IgD-negative memory B cell (primary cell): ENCODE measurements around the gene KRT36. TPM values are rescaled to one million over a fixed set of nuclear protein-coding genes. Genes with fewer than 3 reads are reported as not detected.

Source experiments
- H3K27ac Mint-ChIP-seq, 3 donors: one replicate each; pipeline ENCODE4 v1.8.0; 2020 to 2022; ENCODE audit warnings: mild to moderate bottlenecking in 3 of 3, mixed read lengths in 3 of 3, moderate library complexity in 1 of 3
- H3K27me3 Mint-ChIP-seq: one replicate; pipeline ENCODE4 v1.8.0; 2021; ENCODE audit warnings: mixed read lengths
- H3K36me3 Mint-ChIP-seq: one replicate; pipeline ENCODE4 v1.8.0; 2020; ENCODE audit warnings: mild to moderate bottlenecking, mixed read lengths
- H3K4me1 Mint-ChIP-seq, 3 donors: one replicate each; pipeline ENCODE4 v1.8.0; 2020 to 2022; ENCODE audit warnings: mixed read lengths in 3 of 3, mild to moderate bottlenecking in 1 of 3
- H3K4me3 Mint-ChIP-seq, 4 donors: one replicate each; pipeline ENCODE4 v1.8.0; 2020 to 2022; ENCODE audit warnings: mild to moderate bottlenecking in 4 of 4, mixed read lengths in 4 of 4, moderate library complexity in 3 of 4
- H3K9me3 Mint-ChIP-seq, 3 donors: one replicate each; pipeline ENCODE4 v1.8.0; 2020 to 2021; ENCODE audit warnings: mixed read lengths in 3 of 3, mild to moderate bottlenecking in 1 of 3
- polyA plus RNA-seq: library from polyadenylated mRNA; unstranded; fragments of 300-500 nt; fragmentation: Illumina TruSeq; gene quantifications from one replicate; pipeline ENCODE4 v1.2.3, GENCODE V29; 2021

KRT36 gene
- polyA plus RNA-seq, 1 donor from 2014 or later = not detected

DNA sequence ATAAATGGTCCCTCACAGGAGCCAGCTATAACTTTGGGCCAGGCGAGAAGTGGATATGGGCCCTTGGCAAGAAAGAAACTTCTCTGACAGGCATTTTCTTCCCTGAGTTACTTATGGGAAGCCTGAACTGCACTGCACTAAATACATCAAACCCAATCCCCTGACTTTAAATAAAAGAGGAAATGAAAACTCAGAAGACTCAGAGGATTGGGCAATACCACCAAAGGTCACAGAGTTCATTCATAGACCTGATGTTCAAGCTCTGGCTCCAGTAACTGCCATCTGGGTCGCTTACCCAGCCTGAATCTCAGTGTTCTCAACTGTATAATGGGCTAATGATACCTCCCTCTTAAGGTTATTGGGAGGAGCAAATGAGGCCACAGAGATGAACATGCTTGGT lies 9.6 kb downstream of the KRT36 start:
- Mint-ChIP-seq H3K4me3 (no peak overlapping the region), H3K27ac (no peak overlapping the region), H3K4me1 (peaks cover 0 to 3% (median 0%) of the 10 kb centered on the region in 3 donors), H3K36me3 (no peaks in the 10 kb centered on the region), H3K27me3 (peaks cover 4% of the 10 kb centered on the region), H3K9me3 (no peaks in the 10 kb centered on the region)

- H3K27ac Mint-ChIP-seq = no peak overlapping the region
- H3K27me3 Mint-ChIP-seq = peaks cover 2% of the 10 kb centered on the region
- H3K4me1 Mint-ChIP-seq = peaks cover 0 to 3% (median 0%) of the 10 kb centered on the region in 3 donors
- H3K4me3 Mint-ChIP-seq = peak overlapping the region in 1 of 4 donors; percentile 38
- no peaks in the 10 kb centered on the region for H3K9me3 Mint-ChIP-seq
- no peaks in the 10 kb centered on the region for H3K36me3 Mint-ChIP-seq
These were observed 11.5 kb downstream of the KRT36 start for GRCh38 chr17:41478237-41478636.

DNA sequence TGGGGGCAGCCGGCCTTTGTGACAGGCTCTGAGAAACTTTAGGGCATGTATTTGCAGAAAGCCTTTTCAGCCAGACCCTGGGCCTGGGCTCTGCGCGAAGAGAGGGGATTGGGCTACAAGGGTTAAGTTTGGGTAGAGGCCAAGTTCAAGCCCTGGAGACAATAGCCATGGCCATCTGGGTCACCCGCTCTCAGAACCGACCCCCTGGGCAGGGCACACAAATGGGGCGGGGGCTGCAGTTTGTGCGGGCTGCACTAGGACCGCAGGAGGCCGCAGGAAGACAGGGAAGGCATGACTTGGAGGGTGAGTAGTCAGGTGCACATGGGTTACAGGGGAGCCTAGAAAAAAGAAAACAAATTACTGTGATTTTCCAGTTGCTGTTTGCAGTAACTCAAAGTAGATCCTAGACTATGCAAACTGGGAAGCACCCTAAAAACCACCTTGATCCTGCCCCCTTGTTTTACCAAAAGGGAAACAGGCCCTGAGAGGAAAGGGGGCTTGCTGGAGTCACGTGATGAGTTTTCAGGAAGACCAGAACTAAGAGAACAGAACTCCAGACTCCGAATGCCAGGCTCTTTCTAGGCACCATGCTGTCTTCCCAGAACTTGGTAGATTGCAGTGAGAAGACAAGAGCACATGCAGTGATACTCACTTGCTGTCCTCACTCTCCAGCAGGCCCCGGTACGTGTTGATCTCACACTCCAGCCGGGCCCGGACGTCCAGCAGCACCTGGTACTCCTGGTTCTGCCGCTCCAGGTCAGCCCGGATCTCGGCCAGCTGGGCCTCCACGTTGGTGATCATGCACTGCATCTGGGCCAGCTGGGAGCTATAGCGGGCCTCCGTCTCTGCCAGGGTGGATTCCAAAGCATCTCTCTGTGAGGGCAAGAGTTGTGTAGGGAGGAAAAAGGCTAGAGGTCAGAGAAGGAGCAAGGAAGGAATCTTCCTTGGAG lies 12.6 kb downstream of the KRT36 start:
- Mint-ChIP-seq H3K9me3 (peaks cover 0 to 2% (median under 1%) of the 10 kb centered on the region in 3 donors), H3K27me3 (peaks cover 2% of the 10 kb centered on the region), H3K4me1 (peaks cover 0 to 3% (median 0%) of the 10 kb centered on the region in 3 donors), H3K36me3 (no peaks in the 10 kb centered on the region), H3K27ac (no peak overlapping the region), H3K4me3 (no peak overlapping the region)

DNA sequence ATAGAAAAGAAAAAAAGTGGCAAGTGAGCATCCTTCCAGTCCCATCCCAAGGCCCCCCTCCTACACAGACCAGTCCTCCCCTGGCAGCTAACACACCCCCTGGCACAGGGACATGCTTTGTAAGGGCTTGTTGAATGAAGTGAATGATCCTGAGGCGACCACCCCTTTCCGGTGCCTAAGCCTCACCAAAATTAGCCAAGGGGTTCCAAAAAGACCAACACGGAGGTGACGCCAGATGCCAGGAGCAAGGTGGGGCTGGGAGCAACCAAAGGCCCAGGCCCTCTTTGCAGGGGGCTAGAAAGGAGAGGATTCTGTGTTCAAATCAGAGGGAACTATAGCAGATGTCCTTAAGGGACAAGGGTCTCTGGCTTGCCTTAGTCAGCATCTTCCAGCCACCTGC lies 14.3 kb downstream of the KRT36 start:
- Mint-ChIP-seq H3K27me3 (peaks cover 2% of the 10 kb centered on the region), H3K27ac (no peak overlapping the region), H3K9me3 (peaks cover 0 to 11% (median 2%) of the 10 kb centered on the region in 3 donors), H3K36me3 (no peaks in the 10 kb centered on the region), H3K4me3 (no peak overlapping the region), H3K4me1 (peaks cover 0 to 3% (median 0%) of the 10 kb centered on the region in 3 donors)

- Mint-ChIP-seq H3K9me3 (peaks cover 0 to 11% (median 2%) of the 10 kb centered on the region in 3 donors), H3K4me1 (no peaks in the 10 kb centered on the region), H3K36me3 (no peaks in the 10 kb centered on the region), H3K27ac (no peak overlapping the region), H3K4me3 (no peak overlapping the region), H3K27me3 (peaks cover 2% of the 10 kb centered on the region)
These were observed 14.8 kb downstream of the KRT36 start for GRCh38 chr17:41474863-41475262.

DNA sequence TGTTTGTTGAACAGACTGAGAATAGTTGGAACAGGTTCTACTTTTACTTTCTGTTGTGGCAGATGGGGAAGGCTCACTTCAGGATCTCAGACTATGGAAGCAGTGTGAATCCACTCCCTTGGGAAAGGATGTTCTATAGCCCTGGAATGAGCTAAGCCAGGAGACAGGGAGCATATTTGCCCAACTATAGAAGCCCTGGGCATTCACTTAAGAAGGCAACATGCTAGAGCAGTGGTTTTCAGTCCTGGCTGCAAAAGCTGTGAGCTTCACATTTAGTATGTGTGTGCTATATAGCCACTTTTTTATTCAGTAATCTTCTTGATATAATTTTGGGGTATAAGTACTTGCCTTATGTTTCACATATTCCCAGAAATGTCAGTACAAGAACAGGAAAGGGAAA lies 21.4 kb downstream of the KRT36 start:
- Mint-ChIP-seq H3K36me3 (no peaks in the 10 kb centered on the region), H3K4me1 (no peaks in the 10 kb centered on the region), H3K4me3 (no peak overlapping the region), H3K27ac (no peak overlapping the region), H3K9me3 (peaks cover 0 to 20% (median 19%) of the 10 kb centered on the region in 3 donors), H3K27me3 (peaks cover 17% of the 10 kb centered on the region)

DNA sequence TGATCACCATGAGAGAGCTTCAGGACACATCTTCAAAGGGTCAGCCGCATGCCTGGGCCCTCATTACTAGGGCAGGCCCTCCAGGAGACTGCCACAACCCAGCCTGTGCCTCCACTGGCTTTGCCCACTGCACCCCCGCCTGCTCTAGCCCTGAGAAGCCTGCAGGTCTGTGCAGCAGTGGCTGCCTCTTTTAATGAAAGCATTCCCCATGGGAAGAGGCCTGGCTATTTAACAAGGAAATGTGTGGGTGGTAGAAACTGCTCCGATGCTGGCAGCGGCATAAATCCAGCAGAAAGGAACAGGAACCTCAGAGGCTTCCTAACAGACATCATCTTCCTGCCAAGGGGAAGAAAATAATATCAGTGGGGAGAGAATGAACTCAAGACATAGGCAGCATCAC lies 22.1 kb downstream of the KRT36 start:
- Mint-ChIP-seq H3K36me3 (no peaks in the 10 kb centered on the region), H3K4me3 (no peak overlapping the region), H3K27me3 (peaks cover 16% of the 10 kb centered on the region), H3K27ac (no peak overlapping the region), H3K9me3 (peaks cover 0 to 20% (median 17%) of the 10 kb centered on the region in 3 donors), H3K4me1 (no peaks in the 10 kb centered on the region)

GRCh38 chr17:41466988-41467387 lies 22.7 kb downstream of the KRT36 start, which contains the start of gene KRT32:
Gene KRT32, minus strand, starts transcription at chr17:41467386. Its CDS starts 61 bp downstream, at chr17:41467325.
- H3K27me3 Mint-ChIP-seq = peaks cover 16% of the 10 kb centered on the region
- H3K4me3 Mint-ChIP-seq = no peak within 1 kb of the TSS
- no peak within 1 kb of the TSS for H3K27ac Mint-ChIP-seq
- no peaks in the 10 kb centered on the region for H3K36me3 Mint-ChIP-seq
- peaks cover 0 to 18% (median 17%) of the 10 kb centered on the region in 3 donors for H3K9me3 Mint-ChIP-seq
- no peaks in the 10 kb centered on the region for H3K4me1 Mint-ChIP-seq

GRCh38 chr17:41464682-41465081 lies 25.0 kb downstream of the KRT36 start:
- no peaks in the 10 kb centered on the region for H3K4me1 Mint-ChIP-seq
- no peak overlapping the region for H3K4me3 Mint-ChIP-seq
- H3K9me3 Mint-ChIP-seq = peaks cover 0 to 15% (median 8%) of the 10 kb centered on the region in 3 donors
- H3K27ac Mint-ChIP-seq = peak overlapping the region in 1 of 3 donors; percentile 87
- no peaks in the 10 kb centered on the region for H3K36me3 Mint-ChIP-seq
- peaks cover 16% of the 10 kb centered on the region for H3K27me3 Mint-ChIP-seq

- H3K4me1 Mint-ChIP-seq = no peaks in the 10 kb centered on the region
- peak overlapping the region in 1 of 3 donors; percentile 87 for H3K27ac Mint-ChIP-seq
- no peaks in the 10 kb centered on the region for H3K36me3 Mint-ChIP-seq
- H3K27me3 Mint-ChIP-seq = peaks cover 16% of the 10 kb centered on the region
- H3K9me3 Mint-ChIP-seq = peaks cover 0 to 11% (median 8%) of the 10 kb centered on the region in 3 donors
- H3K4me3 Mint-ChIP-seq = no peak overlapping the region
These were observed 25.5 kb downstream of the KRT36 start for GRCh38 chr17:41464173-41464572.

- Mint-ChIP-seq H3K4me3 (no peak overlapping the region), H3K9me3 (peaks cover 0 to 10% (median 8%) of the 10 kb centered on the region in 3 donors), H3K4me1 (no peaks in the 10 kb centered on the region), H3K27me3 (peaks cover 15% of the 10 kb centered on the region), H3K36me3 (no peaks in the 10 kb centered on the region), H3K27ac (no peak overlapping the region)
These were observed 26.0 kb downstream of the KRT36 start for GRCh38 chr17:41463746-41464145.

GRCh38 chr17:41462705-41463104 lies 27.0 kb downstream of the KRT36 start:
- Mint-ChIP-seq H3K4me3 (no peak overlapping the region), H3K27ac (no peak overlapping the region), H3K4me1 (no peaks in the 10 kb centered on the region), H3K27me3 (peaks cover 13% of the 10 kb centered on the region), H3K9me3 (peaks cover 0 to 5% (median 1%) of the 10 kb centered on the region in 3 donors), H3K36me3 (no peaks in the 10 kb centered on the region)

GRCh38 chr17:41457676-41458075 lies 32.0 kb downstream of the KRT36 start:
- Mint-ChIP-seq H3K27me3 (peaks cover 13% of the 10 kb centered on the region), H3K36me3 (no peaks in the 10 kb centered on the region), H3K4me1 (no peaks in the 10 kb centered on the region), H3K9me3 (peaks cover 0 to 2% (median 0%) of the 10 kb centered on the region in 3 donors), H3K27ac (no peak overlapping the region), H3K4me3 (no peak overlapping the region)

- no peak overlapping the region for H3K4me3 Mint-ChIP-seq
- no peak overlapping the region for H3K27ac Mint-ChIP-seq
- H3K4me1 Mint-ChIP-seq = no peaks in the 10 kb centered on the region
- no peaks in the 10 kb centered on the region for H3K36me3 Mint-ChIP-seq
- H3K9me3 Mint-ChIP-seq = peaks cover 0 to 2% (median 0%) of the 10 kb centered on the region in 3 donors
- H3K27me3 Mint-ChIP-seq = peaks cover 13% of the 10 kb centered on the region
These were observed 33.5 kb downstream of the KRT36 start for GRCh38 chr17:41456204-41456603.

- Mint-ChIP-seq H3K27me3 (peaks cover 15% of the 10 kb centered on the region), H3K27ac (no peak overlapping the region), H3K4me1 (no peaks in the 10 kb centered on the region), H3K4me3 (no peak overlapping the region), H3K9me3 (peaks cover 0 to 2% (median 0%) of the 10 kb centered on the region in 3 donors), H3K36me3 (peaks cover under 1% of the 10 kb centered on the region)
These were observed 34.5 kb downstream of the KRT36 start for GRCh38 chr17:41455236-41455635.
